ENCODE measurements around the gene ZNF862. TPM values are rescaled to one million over a fixed set of nuclear protein-coding genes. Genes with fewer than 3 reads are reported as not detected.

The ZNF862 gene
- total RNA-seq, 1 experiment from 2014 or later = 3.6 TPM

- ChIA-PET POLR2A (no interaction called here), CTCF (interaction anchor here (0.7 to 1.8 kb wide), 5 partner anchors 15 to 93 kb away, joined by 3 to 5 read pairs (median 3); no protein-coding TSS in a partner anchor)
- DNase-seq (ENCODE audit: low spot score) = no peak
- Mint-ChIP-seq H3K9me3 (no peaks in the 10 kb centered on the region), H3K27ac (no peak overlapping the region), H3K4me3 (no peak overlapping the region), H3K4me1 (peaks cover 26% of the 10 kb centered on the region), H3K27me3 (ENCODE audit: low read depth) (peaks cover 17% of the 10 kb centered on the region), H3K36me3 (no peaks in the 10 kb centered on the region)
- ATAC-seq = no peak
- no peak for TF ChIP-seq NR3C1 (CRISPR knock-in tag; conservative IDR thresholded peaks at IDR 0.05; ENCODE audit: low read depth)
- no peak for TF ChIP-seq ATF1 (CRISPR knock-in tag; IDR thresholded peaks at IDR 0.05)
- no peak for TF ChIP-seq ZNF121 (CRISPR knock-in tag; IDR thresholded peaks at IDR 0.05)
- TF ChIP-seq ATF2 (CRISPR knock-in tag; IDR thresholded peaks at IDR 0.05; ENCODE audit: borderline replicate concordance, low read depth) = no peak
- no peak for TF ChIP-seq AFF4 (CRISPR knock-in tag; IDR thresholded peaks at IDR 0.05; ENCODE audit: borderline replicate concordance)
- TF ChIP-seq FOXJ3 (CRISPR knock-in tag; IDR thresholded peaks at IDR 0.05; ENCODE audit: borderline replicate concordance) = no peak
- TF ChIP-seq NR1H2 (CRISPR knock-in tag; IDR thresholded peaks at IDR 0.05) = no peak
- no peak for TF ChIP-seq KAT7 (CRISPR knock-in tag; IDR thresholded peaks at IDR 0.05; ENCODE audit: borderline replicate concordance)
- no peak for TF ChIP-seq ZSCAN18 (CRISPR knock-in tag; IDR thresholded peaks at IDR 0.05)
- TF ChIP-seq FOXK1 (CRISPR knock-in tag; IDR thresholded peaks at IDR 0.05) = no peak
- no peak for TF ChIP-seq E2F4 (CRISPR knock-in tag; IDR thresholded peaks at IDR 0.05; ENCODE audit: borderline replicate concordance, low read depth)
- no peak for TF ChIP-seq CTCF (IDR thresholded peaks at IDR 0.05)
- TF ChIP-seq ZNF512 (CRISPR knock-in tag; IDR thresholded peaks at IDR 0.05; ENCODE audit: borderline replicate concordance) = no peak
- no peak for TF ChIP-seq SMAD4 (CRISPR knock-in tag; IDR thresholded peaks at IDR 0.05)
- no peak for TF ChIP-seq ESRRA (CRISPR knock-in tag; IDR thresholded peaks at IDR 0.05; ENCODE audit: borderline replicate concordance)
- no peak for TF ChIP-seq RORB (CRISPR knock-in tag; IDR thresholded peaks at IDR 0.05)
- no peak for TF ChIP-seq MXD4 (CRISPR knock-in tag; IDR thresholded peaks at IDR 0.05; ENCODE audit: borderline replicate concordance)
- no peak for TF ChIP-seq EMX1 (CRISPR knock-in tag; IDR thresholded peaks at IDR 0.05)
- no peak for TF ChIP-seq CDX4 (CRISPR knock-in tag; IDR thresholded peaks at IDR 0.05; ENCODE audit: borderline replicate concordance)
- no peak for TF ChIP-seq ETV6 (CRISPR knock-in tag; IDR thresholded peaks at IDR 0.05)
Observed at GRCh38 chr7:149834601-149835000, 3.6 kb upstream of the ZNF862 start.
